ENCODE measurements around the gene CD38.
A peak's percentile ranks its signal among the peaks of the same experiment; 100 is the strongest.

CD38 gene

DNA sequence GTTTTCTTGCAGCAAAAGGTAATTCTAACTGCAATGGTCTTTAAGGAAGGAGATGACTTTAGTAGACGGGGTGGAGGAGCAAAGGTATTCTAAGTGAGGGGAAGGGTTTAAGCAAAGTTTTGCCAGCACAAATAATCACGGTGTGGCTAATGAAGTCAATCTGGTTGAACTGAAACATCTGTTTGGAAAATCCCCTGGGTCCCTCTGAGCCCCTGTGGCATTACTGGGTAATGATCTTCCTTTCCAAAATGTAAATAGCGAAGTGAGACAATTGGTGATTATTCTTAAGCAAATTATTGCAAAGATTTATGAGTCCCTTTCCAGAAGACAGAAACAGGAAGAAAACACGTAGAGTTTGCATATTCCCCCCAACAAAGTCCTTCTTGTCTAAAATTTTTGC, 113.2 kb downstream of the CD38 start:
- TF ChIP-seq, protein P1, sequence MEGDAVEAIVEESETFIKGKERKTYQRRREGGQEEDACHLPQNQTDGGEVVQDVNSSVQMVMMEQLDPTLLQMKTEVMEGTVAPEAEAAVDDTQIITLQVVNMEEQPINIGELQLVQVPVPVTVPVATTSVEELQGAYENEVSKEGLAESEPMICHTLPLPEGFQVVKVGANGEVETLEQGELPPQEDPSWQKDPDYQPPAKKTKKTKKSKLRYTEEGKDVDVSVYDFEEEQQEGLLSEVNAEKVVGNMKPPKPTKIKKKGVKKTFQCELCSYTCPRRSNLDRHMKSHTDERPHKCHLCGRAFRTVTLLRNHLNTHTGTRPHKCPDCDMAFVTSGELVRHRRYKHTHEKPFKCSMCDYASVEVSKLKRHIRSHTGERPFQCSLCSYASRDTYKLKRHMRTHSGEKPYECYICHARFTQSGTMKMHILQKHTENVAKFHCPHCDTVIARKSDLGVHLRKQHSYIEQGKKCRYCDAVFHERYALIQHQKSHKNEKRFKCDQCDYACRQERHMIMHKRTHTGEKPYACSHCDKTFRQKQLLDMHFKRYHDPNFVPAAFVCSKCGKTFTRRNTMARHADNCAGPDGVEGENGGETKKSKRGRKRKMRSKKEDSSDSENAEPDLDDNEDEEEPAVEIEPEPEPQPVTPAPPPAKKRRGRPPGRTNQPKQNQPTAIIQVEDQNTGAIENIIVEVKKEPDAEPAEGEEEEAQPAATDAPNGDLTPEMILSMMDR (IDR thresholded peaks at IDR 0.05; ENCODE audit: low read depth, low read length, missing control alignments), result no peak
- in situ Hi-C loops (cut with HindIII; ENCODE audit: low sequenced_read_pairs), result no loop called here
- H3K4me3 ChIP-seq (ENCODE audit: low read depth, low read length), result no peak overlapping the region
- DNase-seq (ENCODE audit: low read depth), result no peak

DNA sequence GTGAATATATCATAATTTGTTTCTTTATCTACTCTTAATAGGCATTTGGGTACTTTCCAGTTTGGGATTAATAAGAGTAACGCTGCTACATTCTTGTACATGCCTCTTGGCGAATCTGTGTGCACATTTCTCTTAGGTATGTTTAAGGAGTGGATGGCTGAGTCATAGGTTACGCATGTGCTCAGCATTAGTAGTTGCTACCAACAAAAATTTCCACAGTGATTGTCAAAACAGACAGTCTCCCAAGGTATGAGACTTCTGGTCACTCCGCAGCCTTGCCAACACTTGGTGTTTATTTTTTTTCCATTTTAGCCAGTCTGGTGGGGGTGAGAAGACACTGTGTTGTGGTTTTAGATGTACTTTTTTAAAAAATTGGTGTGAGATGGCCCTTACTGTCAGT, 115.8 kb downstream of the CD38 start:
- in situ Hi-C loops (cut with HindIII; ENCODE audit: low sequenced_read_pairs), result no loop called here
- TF ChIP-seq, protein P1 (IDR thresholded peaks at IDR 0.05; ENCODE audit: low read depth, low read length, missing control alignments), result no peak
- DNase-seq (ENCODE audit: low read depth), result peak; percentile 96
- no peak overlapping the region for H3K4me3 ChIP-seq (ENCODE audit: low read depth, low read length)

DNA sequence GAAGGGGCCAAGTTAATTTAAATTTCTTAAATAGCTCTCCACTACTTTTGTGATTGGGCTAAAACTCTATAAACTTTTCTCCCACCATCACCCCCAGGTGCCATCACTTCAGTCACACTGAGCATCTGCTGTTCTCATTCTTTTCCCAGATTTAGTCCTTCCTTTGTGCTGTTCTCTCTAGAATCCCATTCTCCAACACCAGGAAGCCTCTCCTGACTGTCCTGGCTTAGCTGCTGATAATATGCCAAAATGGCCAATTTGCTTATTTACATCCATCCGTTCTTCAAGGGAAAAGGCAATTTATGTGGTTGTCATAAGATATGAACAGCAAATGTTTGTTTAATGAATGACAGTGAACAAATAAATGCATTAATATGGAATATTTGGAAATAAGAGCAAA, 116.3 kb downstream of the CD38 start:
- no peak overlapping the region for H3K4me3 ChIP-seq (ENCODE audit: low read depth, low read length)
- TF ChIP-seq, protein P1 (IDR thresholded peaks at IDR 0.05; ENCODE audit: low read depth, low read length, missing control alignments), result no peak
- DNase-seq (ENCODE audit: low read depth), result no peak
- in situ Hi-C loops (cut with HindIII; ENCODE audit: low sequenced_read_pairs), result no loop called here

DNA sequence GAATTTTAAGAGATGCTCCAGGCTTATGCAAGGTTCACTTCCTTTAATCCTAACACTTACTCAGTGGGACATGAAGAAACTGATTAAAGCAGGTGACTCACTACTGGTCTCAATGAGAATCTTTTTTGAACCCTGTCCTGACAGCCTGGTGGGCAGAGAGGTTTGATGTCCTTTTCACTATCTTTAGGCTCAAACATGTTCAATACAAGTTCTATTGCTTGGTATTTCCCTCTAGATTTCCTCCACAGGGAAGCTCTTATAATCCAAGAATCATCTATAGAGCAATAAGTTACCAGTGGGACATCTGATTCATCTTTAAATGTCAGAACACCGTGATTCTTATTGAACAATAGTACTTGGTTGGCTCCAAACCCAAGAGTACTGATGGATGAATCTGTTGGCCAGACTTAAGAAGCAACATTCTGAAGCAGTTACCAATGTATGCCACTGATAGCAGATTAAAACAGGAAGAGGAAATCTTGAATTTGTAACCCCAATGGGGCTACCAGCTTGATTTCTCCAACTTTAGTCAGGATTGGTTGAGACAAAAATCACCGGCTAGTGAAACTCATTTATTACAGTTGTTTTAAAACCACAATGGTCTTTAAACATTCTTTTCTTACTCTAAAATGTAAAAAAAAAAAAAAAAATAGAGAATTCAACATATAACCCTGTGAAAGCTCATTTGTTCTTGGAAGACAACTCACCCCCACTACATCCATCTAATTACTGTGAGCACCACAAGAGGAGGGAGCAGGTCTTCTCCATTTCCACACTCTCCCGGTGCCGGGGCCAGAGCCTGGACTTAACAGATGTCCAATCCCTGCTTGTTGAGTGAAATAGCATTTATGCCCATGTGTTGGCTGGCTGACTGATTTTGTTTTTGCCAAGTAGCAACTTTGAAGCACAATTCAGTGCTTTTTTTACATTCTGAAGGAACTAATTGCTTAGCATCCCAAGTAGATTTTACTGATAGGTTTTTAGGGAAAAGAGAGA, 117.1 kb downstream of the CD38 start:
- TF ChIP-seq, protein P1 (IDR thresholded peaks at IDR 0.05; ENCODE audit: low read depth, low read length, missing control alignments), result no peak
- no peak overlapping the region for H3K4me3 ChIP-seq (ENCODE audit: low read depth, low read length)
- peak; percentile 40 for DNase-seq (ENCODE audit: low read depth)
- in situ Hi-C loops (cut with HindIII; ENCODE audit: low sequenced_read_pairs), result no loop called here

DNA sequence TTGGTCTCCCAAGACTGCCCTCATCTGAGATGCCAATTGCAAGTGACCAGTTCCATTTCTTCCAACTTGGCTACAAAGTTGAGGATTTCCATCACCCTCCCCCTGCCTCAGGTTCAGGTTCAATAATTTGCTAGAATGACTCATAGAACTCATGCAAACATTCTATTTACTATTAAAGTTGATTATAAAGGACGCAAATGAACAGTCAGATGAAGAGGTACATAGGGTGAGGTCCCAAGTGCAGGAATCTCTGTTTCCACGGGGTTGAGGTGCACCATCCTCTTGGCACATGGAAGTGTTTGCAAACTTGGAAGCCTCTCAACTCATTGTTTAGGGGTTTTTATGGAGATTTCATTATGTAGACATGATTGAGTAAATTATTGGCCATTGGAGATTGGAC, 119.4 kb downstream of the CD38 start:
- in situ Hi-C loops (cut with HindIII; ENCODE audit: low sequenced_read_pairs), result no loop called here
- no peak overlapping the region for H3K4me3 ChIP-seq (ENCODE audit: low read depth, low read length)
- DNase-seq (ENCODE audit: low read depth), result no peak
- TF ChIP-seq, protein P1 (IDR thresholded peaks at IDR 0.05; ENCODE audit: low read depth, low read length, missing control alignments), result no peak

DNA sequence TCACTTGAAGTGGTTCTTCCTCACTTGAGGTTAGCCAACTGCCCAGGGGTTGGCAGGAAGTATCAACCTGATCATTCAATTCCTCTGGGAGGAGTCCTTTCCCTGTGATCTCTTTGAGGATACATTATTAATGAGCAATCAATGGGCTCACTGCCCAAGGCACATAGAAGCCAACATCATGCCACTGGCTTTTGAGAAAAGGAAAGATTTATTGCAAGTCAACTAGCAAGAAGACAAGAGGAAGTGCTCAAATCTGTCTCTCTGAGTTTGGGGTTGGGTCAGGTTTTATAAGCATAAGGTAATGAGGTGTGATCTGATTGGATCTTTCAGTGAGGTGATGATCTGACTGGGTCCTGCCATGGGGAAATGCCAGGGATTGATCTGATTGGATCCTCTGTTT, 120.8 kb downstream of the CD38 start:
- in situ Hi-C loops (cut with HindIII; ENCODE audit: low sequenced_read_pairs), result no loop called here
- TF ChIP-seq, protein P1 (IDR thresholded peaks at IDR 0.05; ENCODE audit: low read depth, low read length, missing control alignments), result no peak
- H3K4me3 ChIP-seq (ENCODE audit: low read depth, low read length), result no peak overlapping the region
- DNase-seq (ENCODE audit: low read depth), result no peak

All from astrocyte of the cerebellum (primary cell).